Tibial artery (tissue), 4 donors: ENCODE measurements around the gene MRC2.

Source experiments
- DNase-seq, 2 donors: peaks; one replicate each; pipeline ENCODE4 v3.0.0-alpha.2; 2019
- H3K27ac ChIP-seq, 2 donors: fragments of 200-600 bp; sonication (generic) in 1 of 2; 1 replicate in 1 of 2; 2 replicates in 1 of 2; pipeline ENCODE4 v1.5.1; 2018 to 2019; ENCODE audit warnings: mild to moderate bottlenecking in 1 of 2
- H3K27me3 ChIP-seq, 2 donors: fragments of 200-600 bp; sonication (generic) in 1 of 2; one replicate each; pipeline versions ENCODE4 v1.5.1 to v1.6.0; 2016 to 2019
- H3K36me3 ChIP-seq, 3 donors: fragments of 200-600 bp; sonication (generic) in 2 of 3; one replicate each; pipeline ENCODE4 v1.5.1; 2016 to 2019; ENCODE audit warnings: mild to moderate bottlenecking in 2 of 3
- H3K4me1 ChIP-seq, 4 donors: fragments of 200-600 bp; sonication (generic) in 2 of 4; 1 replicate in 3 of 4; 2 replicates in 1 of 4; pipeline ENCODE4 v1.5.1; 2016 to 2019
- H3K4me3 ChIP-seq, 2 donors: fragments of 200-600 bp; sonication (generic) in 1 of 2; 1 replicate in 1 of 2; 2 replicates in 1 of 2; pipeline ENCODE4 v1.5.1; 2018 to 2019; ENCODE audit warnings: mild to moderate bottlenecking in 2 of 2
- H3K9me3 ChIP-seq, 3 donors: fragments of 200-600 bp; sonication (generic) in 1 of 3; one replicate each; pipeline ENCODE4 v1.5.1; 2016 to 2019
- CTCF ChIP-seq, 2 experiments: fragments of 200-600 bp in 1 of 2; fragments of 450-650 bp in 1 of 2; IDR thresholded peaks; one replicate each; pipeline ENCODE4 v1.5.1; 2017 to 2019; ENCODE audit warnings: antibody characterized with exemption in 2 of 2, mild to moderate bottlenecking in 1 of 2, moderate library complexity in 1 of 2
- intact Hi-C: fragments of 100-400 bp; cut with DNase I; formaldehyde crosslinking; loops from one replicate; pipeline ENCODE4 v1.15.0; 2023; ENCODE audit warnings: low total_unique reads

Gene MRC2

DNA sequence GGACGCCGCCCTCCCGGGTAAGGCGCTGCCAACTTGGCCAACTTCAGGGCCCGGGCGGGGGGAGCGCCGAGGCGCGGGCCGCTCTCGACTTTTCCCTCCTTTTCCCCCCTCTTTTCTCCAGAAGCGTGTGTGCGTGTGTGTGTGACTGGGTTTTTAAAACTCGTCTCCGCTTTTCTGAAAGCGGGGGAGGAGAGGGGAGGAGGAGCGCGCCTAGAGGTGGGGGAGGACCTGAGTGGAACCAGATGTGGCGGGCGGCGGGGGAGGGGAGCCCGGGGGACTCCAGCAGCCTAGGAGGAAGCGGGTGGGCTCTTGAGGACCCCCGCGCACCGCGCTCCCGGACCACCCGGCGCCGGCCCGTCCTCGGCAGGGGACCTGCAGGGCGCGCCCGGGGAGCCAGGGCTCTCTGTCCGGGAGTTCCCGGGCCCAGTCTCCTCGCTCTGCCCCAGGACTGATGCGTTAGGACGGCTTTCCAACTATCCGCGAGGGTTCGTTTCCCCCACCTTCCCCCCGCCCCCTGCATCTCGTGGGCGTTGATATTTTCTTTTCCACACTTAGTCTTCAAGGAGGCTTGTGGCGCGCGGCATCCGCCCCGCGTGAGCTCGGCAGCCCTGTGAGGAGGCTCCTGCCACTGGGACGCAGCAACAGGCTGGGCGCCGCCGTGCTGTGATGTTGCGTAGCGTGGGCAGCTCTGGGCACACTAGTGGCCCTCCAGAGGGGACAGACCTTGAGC, 599 bp downstream of the MRC2 start:
- TF ChIP-seq CTCF (IDR thresholded peaks at IDR 0.05): no peak
- Histone ChIP-seq H3K27ac (peak overlapping the region; percentile 83 to 91), H3K4me1 (peaks cover 0 to 43% (median 30%) of the 10 kb centered on the region in 4 donors), H3K9me3 (no peaks in the 10 kb centered on the region), H3K4me3 (peak overlapping the region; percentile 67 to 87), H3K27me3 (no peaks in the 10 kb centered on the region), H3K36me3 (no peaks in the 10 kb centered on the region)
- intact Hi-C loops: no loop called here
- peak; percentile 50 to 83 for DNase-seq

GRCh38 chr17:62628831-62629555, 1.5 kb downstream of the MRC2 start:
- no peaks in the 10 kb centered on the region for H3K27me3 ChIP-seq
- H3K4me1 ChIP-seq: peaks cover 0 to 52% (median 30%) of the 10 kb centered on the region in 4 donors
- no peaks in the 10 kb centered on the region for H3K36me3 ChIP-seq
- H3K27ac ChIP-seq: peak overlapping the region; percentile 83 to 91
- DNase-seq: peak in 1 of 2 donors; percentile 73
- TF ChIP-seq CTCF (IDR thresholded peaks at IDR 0.05): no peak
- H3K9me3 ChIP-seq: no peaks in the 10 kb centered on the region
- peak overlapping the region; percentile 67 to 87 for H3K4me3 ChIP-seq
- intact Hi-C loops: no loop called here

- H3K36me3 ChIP-seq: no peaks in the 10 kb centered on the region
- peak overlapping the region; percentile 67 to 87 for H3K4me3 ChIP-seq
- H3K27me3 ChIP-seq: no peaks in the 10 kb centered on the region
- no peaks in the 10 kb centered on the region for H3K9me3 ChIP-seq
- no peak for DNase-seq
- intact Hi-C loops: no loop called here
- H3K4me1 ChIP-seq: peaks cover 0 to 52% (median 30%) of the 10 kb centered on the region in 4 donors
- TF ChIP-seq CTCF (IDR thresholded peaks at IDR 0.05): no peak
- H3K27ac ChIP-seq: peak overlapping the region; percentile 83 to 91
These were observed 2.3 kb downstream of the MRC2 start for GRCh38 chr17:62629556-62630364.

- no peak overlapping the region for H3K4me3 ChIP-seq
- H3K27me3 ChIP-seq: no peaks in the 10 kb centered on the region
- no peak for TF ChIP-seq CTCF (IDR thresholded peaks at IDR 0.05)
- H3K36me3 ChIP-seq: no peaks in the 10 kb centered on the region
- peaks cover 0 to 52% (median 30%) of the 10 kb centered on the region in 4 donors for H3K4me1 ChIP-seq
- H3K9me3 ChIP-seq: no peaks in the 10 kb centered on the region
- intact Hi-C loops: no loop called here
- H3K27ac ChIP-seq: peak overlapping the region in 1 of 2 donors; percentile 83
- DNase-seq: no peak
These were observed 3.1 kb downstream of the MRC2 start for GRCh38 chr17:62630365-62631085.
